Lower leg skin (tissue), 3 donors: ENCODE results near the gene CASTOR1.

Source experiments
- POLR2A ChIP-seq, 2 donors: fragments of 450-650 bp; IDR thresholded peaks; one replicate each; pipeline ENCODE4 v1.6.1; 2016 to 2017; ENCODE audit warnings: antibody characterized with exemption in 2 of 2, mild to moderate bottlenecking in 1 of 2, moderate library complexity in 1 of 2
- TF ChIP-seq, protein P1 (sequence below), 3 donors: fragments of 450-650 bp; IDR thresholded peaks; one replicate each; pipeline ENCODE4 v1.5.1; 2016; ENCODE audit warnings: antibody characterized with exemption in 3 of 3, mild to moderate bottlenecking in 3 of 3, moderate library complexity in 2 of 3

DNA sequence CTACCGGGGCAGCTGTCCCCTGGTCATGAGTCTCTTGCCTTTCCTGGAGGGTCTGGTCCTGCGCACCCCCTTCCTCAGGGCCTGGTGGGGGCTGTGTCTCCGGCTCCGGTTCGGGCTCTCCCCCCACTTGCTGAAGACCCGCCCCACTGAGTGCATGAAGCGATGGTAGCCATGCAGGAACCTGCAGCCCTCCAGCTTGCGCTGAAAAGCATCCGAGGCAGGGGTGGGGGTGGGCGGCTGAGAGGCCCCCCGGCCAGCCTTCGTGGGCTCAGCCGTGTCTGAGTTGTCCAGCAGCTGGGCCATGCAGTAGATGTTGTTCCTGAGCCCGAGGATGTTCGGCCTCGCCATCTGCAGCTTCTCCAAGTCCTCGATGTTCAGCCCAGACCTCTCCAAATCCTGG lies 25.4 kb downstream of the CASTOR1 start:
- no peak for TF ChIP-seq POLR2A (IDR thresholded peaks at IDR 0.05)
- TF ChIP-seq, protein P1, sequence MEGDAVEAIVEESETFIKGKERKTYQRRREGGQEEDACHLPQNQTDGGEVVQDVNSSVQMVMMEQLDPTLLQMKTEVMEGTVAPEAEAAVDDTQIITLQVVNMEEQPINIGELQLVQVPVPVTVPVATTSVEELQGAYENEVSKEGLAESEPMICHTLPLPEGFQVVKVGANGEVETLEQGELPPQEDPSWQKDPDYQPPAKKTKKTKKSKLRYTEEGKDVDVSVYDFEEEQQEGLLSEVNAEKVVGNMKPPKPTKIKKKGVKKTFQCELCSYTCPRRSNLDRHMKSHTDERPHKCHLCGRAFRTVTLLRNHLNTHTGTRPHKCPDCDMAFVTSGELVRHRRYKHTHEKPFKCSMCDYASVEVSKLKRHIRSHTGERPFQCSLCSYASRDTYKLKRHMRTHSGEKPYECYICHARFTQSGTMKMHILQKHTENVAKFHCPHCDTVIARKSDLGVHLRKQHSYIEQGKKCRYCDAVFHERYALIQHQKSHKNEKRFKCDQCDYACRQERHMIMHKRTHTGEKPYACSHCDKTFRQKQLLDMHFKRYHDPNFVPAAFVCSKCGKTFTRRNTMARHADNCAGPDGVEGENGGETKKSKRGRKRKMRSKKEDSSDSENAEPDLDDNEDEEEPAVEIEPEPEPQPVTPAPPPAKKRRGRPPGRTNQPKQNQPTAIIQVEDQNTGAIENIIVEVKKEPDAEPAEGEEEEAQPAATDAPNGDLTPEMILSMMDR (IDR thresholded peaks at IDR 0.05), result no peak
